Fibroblast of lung (primary cell): ENCODE results near the gene DBH.

Source experiments
- CTCF ChIP-seq, 2 donors: IDR thresholded peaks in 1 of 2; conservative IDR thresholded peaks in 1 of 2; 1 replicate in 1 of 2; 2 replicates in 1 of 2; pipeline ENCODE4 v1.5.1; 2011 to 2012; ENCODE audit warnings: low read length in 2 of 2, control low read depth in 1 of 2, inconsistent platforms in 1 of 2, low read depth in 1 of 2, mild to moderate bottlenecking in 1 of 2
- EZH2 ChIP-seq: IDR thresholded peaks from 2 replicates; pipeline ENCODE4 v1.5.1; 2012; ENCODE audit warnings: low read length, control low read depth, mild to moderate bottlenecking; ENCODE audit errors: missing control alignments

- TF ChIP-seq CTCF (conservative IDR thresholded peaks at IDR 0.05 in 1 of 2, IDR thresholded peaks at IDR 0.05 in 1 of 2; ENCODE audit: low read depth in 1 of 2, low read length in 2 of 2) = no peak
- no peak for TF ChIP-seq EZH2
Measured at GRCh38 chr9:133642708-133643361, 6.7 kb downstream of the DBH start.
